ENCODE data around the gene ARIH1.

Gene ARIH1

GRCh38 chr15:72545156-72545555, 71.0 kb downstream of the ARIH1 start:
- TF ChIP-seq CTCF (conservative IDR thresholded peaks at IDR 0.05; ENCODE audit: low read depth, low read length) = no peak
- Histone ChIP-seq H3K27me3 (ENCODE audit: insufficient read depth, low read depth) (no peaks in the 10 kb centered on the region), H3K9ac (no peak overlapping the region), H4K20me1 (ENCODE audit: insufficient read depth) (0 out of 2 replicates have a peak, but pooled peaks cover 3% of the 10 kb centered on the region), H3K36me3 (ENCODE audit: insufficient read depth) (no peaks in the 10 kb centered on the region), H3K79me2 (ENCODE audit: insufficient read depth, low read depth) (no peaks in the 10 kb centered on the region; the same call in 1 of the 2 replicates), H3K4me2 (no peak overlapping the region), H3K4me1 (ENCODE audit: low read depth, poor library complexity, severe bottlenecking) (no peaks in the 10 kb centered on the region), H3K27ac (no peak overlapping the region), H2AFZ (ENCODE audit: low read depth) (no peak overlapping the region), H3K4me3 (IDR thresholded peaks at IDR 0.05; ENCODE audit: insufficient read depth, low read depth, low read length) (no peak overlapping the region)

- Histone ChIP-seq H3K9ac (no peak overlapping the region), H3K36me3 (ENCODE audit: insufficient read depth) (no peaks in the 10 kb centered on the region; the same call in 1 of the 2 replicates), H3K4me1 (ENCODE audit: low read depth, poor library complexity, severe bottlenecking) (no peaks in the 10 kb centered on the region), H2AFZ (ENCODE audit: low read depth) (no peak overlapping the region), H3K79me2 (ENCODE audit: insufficient read depth, low read depth) (peaks cover 10% of the 10 kb centered on the region; the same call in 1 of the 2 replicates), H3K4me2 (no peak overlapping the region), H3K4me3 (IDR thresholded peaks at IDR 0.05; ENCODE audit: insufficient read depth, low read depth, low read length) (no peak overlapping the region), H3K27me3 (ENCODE audit: insufficient read depth, low read depth) (no peaks in the 10 kb centered on the region), H3K27ac (no peak overlapping the region), H4K20me1 (ENCODE audit: insufficient read depth) (no peaks in the 10 kb centered on the region)
- no peak for TF ChIP-seq CTCF (conservative IDR thresholded peaks at IDR 0.05; ENCODE audit: low read depth, low read length)
Observed at GRCh38 chr15:72554471-72555425, 80.6 kb downstream of the ARIH1 start.

- Histone ChIP-seq H3K4me2 (no peak overlapping the region), H3K27ac (no peak overlapping the region), H3K9ac (no peak overlapping the region), H3K27me3 (ENCODE audit: insufficient read depth, low read depth) (no peaks in the 10 kb centered on the region), H3K79me2 (ENCODE audit: insufficient read depth, low read depth) (peaks cover 10% of the 10 kb centered on the region; the same call in 1 of the 2 replicates), H3K4me1 (ENCODE audit: low read depth, poor library complexity, severe bottlenecking) (no peaks in the 10 kb centered on the region), H4K20me1 (ENCODE audit: insufficient read depth) (no peaks in the 10 kb centered on the region; the same call in 1 of the 2 replicates), H3K4me3 (IDR thresholded peaks at IDR 0.05; ENCODE audit: insufficient read depth, low read depth, low read length) (no peak overlapping the region), H2AFZ (ENCODE audit: low read depth) (no peak overlapping the region), H3K36me3 (ENCODE audit: insufficient read depth) (peaks cover 5% of the 10 kb centered on the region; the same call in 1 of the 2 replicates)
- no peak for TF ChIP-seq CTCF (conservative IDR thresholded peaks at IDR 0.05; ENCODE audit: low read depth, low read length)
Observed at GRCh38 chr15:72559781-72560180, 85.7 kb downstream of the ARIH1 start.

GRCh38 chr15:72560458-72560857, 86.3 kb downstream of the ARIH1 start:
- no peak overlapping the region for H3K9ac ChIP-seq
- H3K4me3 ChIP-seq (IDR thresholded peaks at IDR 0.05; ENCODE audit: insufficient read depth, low read depth, low read length) = no peak overlapping the region
- H2AFZ ChIP-seq (ENCODE audit: low read depth) = no peak overlapping the region
- no peak overlapping the region for H3K4me2 ChIP-seq
- no peaks in the 10 kb centered on the region; the same call in 1 of the 2 replicates for H4K20me1 ChIP-seq (ENCODE audit: insufficient read depth)
- no peak overlapping the region for H3K27ac ChIP-seq
- peaks cover 5% of the 10 kb centered on the region; the same call in 1 of the 2 replicates for H3K36me3 ChIP-seq (ENCODE audit: insufficient read depth)
- H3K79me2 ChIP-seq (ENCODE audit: insufficient read depth, low read depth) = peaks cover 10% of the 10 kb centered on the region; the same call in 1 of the 2 replicates
- no peak for TF ChIP-seq CTCF (conservative IDR thresholded peaks at IDR 0.05; ENCODE audit: low read depth, low read length)
- H3K27me3 ChIP-seq (ENCODE audit: insufficient read depth, low read depth) = no peaks in the 10 kb centered on the region
- no peaks in the 10 kb centered on the region for H3K4me1 ChIP-seq (ENCODE audit: low read depth, poor library complexity, severe bottlenecking)
